HEK293 (cell line): ENCODE measurements around the gene GALNS.

ENCODE experiments used
- CTCF ChIP-seq: fragments of 450-650 bp; formaldehyde crosslinking; IDR thresholded peaks from 2 replicates; pipeline ENCODE4 v1.5.1; 2016; ENCODE audit warnings: missing biosample characterization, missing genetic modification characterization
- HOXD13 ChIP-seq: sonication (generic); formaldehyde crosslinking; IDR thresholded peaks from 2 replicates; pipeline ENCODE4 v1.8.0; 2022; ENCODE audit warnings: missing genetic modification reagents, borderline replicate concordance
- PRDM1 ChIP-seq: fragments of 450-650 bp; formaldehyde crosslinking; IDR thresholded peaks from 2 replicates; pipeline ENCODE4; 2016; ENCODE audit warnings: missing biosample characterization, missing genetic modification characterization
- ZBTB20 ChIP-seq: fragments of 450-650 bp; formaldehyde crosslinking; IDR thresholded peaks from 2 replicates; pipeline ENCODE4 v1.5.1; 2016; ENCODE audit warnings: missing biosample characterization, missing genetic modification characterization
- ZNF280C ChIP-seq: fragments of 450-650 bp; formaldehyde crosslinking; IDR thresholded peaks from 2 replicates; pipeline ENCODE4 v1.5.1; 2016; ENCODE audit warnings: missing biosample characterization, missing genetic modification characterization
- ZNF354C ChIP-seq: fragments of 450-650 bp; formaldehyde crosslinking; IDR thresholded peaks from 2 replicates; pipeline ENCODE4 v1.5.1; 2016; ENCODE audit warnings: missing biosample characterization, missing genetic modification characterization, low read depth, borderline replicate concordance
- ZNF530 ChIP-seq: fragments of 450-650 bp; formaldehyde crosslinking; IDR thresholded peaks from 2 replicates; pipeline ENCODE4 v1.5.1; 2016; ENCODE audit warnings: low read depth, missing biosample characterization, missing genetic modification characterization
- ZNF558 ChIP-seq: fragments of 450-650 bp; formaldehyde crosslinking; IDR thresholded peaks from 2 replicates; pipeline ENCODE4 v1.5.1; 2016; ENCODE audit warnings: missing biosample characterization, missing genetic modification characterization
- ZNF623 ChIP-seq: fragments of 450-650 bp; formaldehyde crosslinking; IDR thresholded peaks from 2 replicates; pipeline ENCODE4 v1.5.1; 2016; ENCODE audit warnings: missing biosample characterization, missing genetic modification characterization
- ZNF707 ChIP-seq: fragments of 450-650 bp; formaldehyde crosslinking; IDR thresholded peaks from 2 replicates; pipeline ENCODE4 v1.5.1; 2016; ENCODE audit warnings: missing biosample characterization, missing genetic modification characterization

GRCh38 chr16:88867581-88868246 is 11.0 kb upstream of the GALNS start:
- TF ChIP-seq CTCF (tag by site-specific recombination) (no peak), ZNF707 (tag by site-specific recombination) (no peak), ZNF354C (tag by site-specific recombination) (no peak), ZNF623 (no peak), ZNF530 (tag by site-specific recombination) (no peak), ZBTB20 (no peak), HOXD13 (CRISPR knock-in tag) (no peak), PRDM1 (no peak), ZNF280C (tag by site-specific recombination) (no peak), ZNF558 (tag by site-specific recombination) (no peak)
